ENCODE measurements around the gene TTYH3. TPM values are rescaled to one million over a fixed set of nuclear protein-coding genes. Genes with fewer than 3 reads are reported as not detected.

Gene TTYH3
- total RNA-seq, 2 donors from 2014 or later, result 145 to 152 TPM

DNA sequence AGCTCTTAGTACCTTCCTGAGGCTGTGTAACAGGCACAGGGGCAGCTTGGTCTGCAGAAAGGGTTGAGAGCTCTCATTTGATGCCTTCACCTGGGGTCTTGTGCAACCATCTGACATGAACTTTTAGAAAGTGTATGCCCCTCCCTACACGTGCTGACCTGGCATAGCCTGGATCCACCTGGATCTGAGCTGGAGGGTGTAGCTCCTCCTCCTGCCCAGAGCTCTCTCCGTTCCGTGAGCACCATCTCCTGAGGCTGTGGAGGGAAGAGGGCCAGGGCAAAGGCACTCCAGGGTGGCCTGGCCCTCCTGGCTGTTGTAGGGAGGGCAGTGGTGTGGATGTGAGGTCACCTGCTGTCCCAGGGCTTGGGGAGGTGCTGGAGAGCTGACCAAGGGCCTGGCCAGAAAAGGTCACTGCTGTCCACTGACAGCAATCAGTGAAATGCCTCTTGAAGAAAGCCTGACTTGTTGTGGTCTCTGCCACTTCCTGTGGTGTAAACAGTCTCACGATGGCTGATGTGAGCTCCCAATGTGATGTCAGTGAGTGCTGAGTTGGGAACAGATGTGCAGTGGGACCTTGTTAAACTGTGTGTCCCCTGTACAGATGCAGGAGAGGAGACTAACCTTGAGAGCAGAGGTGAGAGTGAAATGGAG lies 79.2 kb downstream of the TTYH3 start:
- H3K9ac ChIP-seq (ENCODE audit: extremely low read depth, low read length, poor library complexity, severe bottlenecking), result no peak overlapping the region
- no peak overlapping the region for H3K4me3 ChIP-seq (ENCODE audit: low read length)
- H3K4me1 Mint-ChIP-seq, result peaks cover 17% of the 10 kb centered on the region
- no peak overlapping the region for H3K27ac Mint-ChIP-seq
- H3K36me3 ChIP-seq (ENCODE audit: control insufficient read depth, insufficient read depth, low read length), result no peaks in the 10 kb centered on the region
- H3K27me3 ChIP-seq (ENCODE audit: control insufficient read depth, insufficient read depth, low read length, poor library complexity, severe bottlenecking), result no peaks in the 10 kb centered on the region
- no peaks in the 10 kb centered on the region for H3K27me3 Mint-ChIP-seq (ENCODE audit: insufficient read depth)
- H3K27ac ChIP-seq (ENCODE audit: low read depth, low read length), result no peak overlapping the region
- no peak overlapping the region for H3K4me3 Mint-ChIP-seq
- TF ChIP-seq, protein P1, sequence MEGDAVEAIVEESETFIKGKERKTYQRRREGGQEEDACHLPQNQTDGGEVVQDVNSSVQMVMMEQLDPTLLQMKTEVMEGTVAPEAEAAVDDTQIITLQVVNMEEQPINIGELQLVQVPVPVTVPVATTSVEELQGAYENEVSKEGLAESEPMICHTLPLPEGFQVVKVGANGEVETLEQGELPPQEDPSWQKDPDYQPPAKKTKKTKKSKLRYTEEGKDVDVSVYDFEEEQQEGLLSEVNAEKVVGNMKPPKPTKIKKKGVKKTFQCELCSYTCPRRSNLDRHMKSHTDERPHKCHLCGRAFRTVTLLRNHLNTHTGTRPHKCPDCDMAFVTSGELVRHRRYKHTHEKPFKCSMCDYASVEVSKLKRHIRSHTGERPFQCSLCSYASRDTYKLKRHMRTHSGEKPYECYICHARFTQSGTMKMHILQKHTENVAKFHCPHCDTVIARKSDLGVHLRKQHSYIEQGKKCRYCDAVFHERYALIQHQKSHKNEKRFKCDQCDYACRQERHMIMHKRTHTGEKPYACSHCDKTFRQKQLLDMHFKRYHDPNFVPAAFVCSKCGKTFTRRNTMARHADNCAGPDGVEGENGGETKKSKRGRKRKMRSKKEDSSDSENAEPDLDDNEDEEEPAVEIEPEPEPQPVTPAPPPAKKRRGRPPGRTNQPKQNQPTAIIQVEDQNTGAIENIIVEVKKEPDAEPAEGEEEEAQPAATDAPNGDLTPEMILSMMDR (conservative IDR thresholded peaks at IDR 0.05), result no peak
- H3K36me3 Mint-ChIP-seq (ENCODE audit: low read depth), result peaks cover 19% of the 10 kb centered on the region
- H3K9me3 ChIP-seq (ENCODE audit: control insufficient read depth, low read length), result no peaks in the 10 kb centered on the region
- no peaks in the 10 kb centered on the region for H3K4me1 ChIP-seq (ENCODE audit: control insufficient read depth, insufficient read depth, low read length)
- DNase-seq, result peak; percentile 35
- 40 to 73% methylated on average over 2 to 4 of the region's 4 CpGs for WGBS, 2 experiments (ENCODE audit: insufficient coverage in 1 of 2, insufficient read length in 1 of 2)
- H3K9me3 Mint-ChIP-seq, result no peaks in the 10 kb centered on the region

DNA sequence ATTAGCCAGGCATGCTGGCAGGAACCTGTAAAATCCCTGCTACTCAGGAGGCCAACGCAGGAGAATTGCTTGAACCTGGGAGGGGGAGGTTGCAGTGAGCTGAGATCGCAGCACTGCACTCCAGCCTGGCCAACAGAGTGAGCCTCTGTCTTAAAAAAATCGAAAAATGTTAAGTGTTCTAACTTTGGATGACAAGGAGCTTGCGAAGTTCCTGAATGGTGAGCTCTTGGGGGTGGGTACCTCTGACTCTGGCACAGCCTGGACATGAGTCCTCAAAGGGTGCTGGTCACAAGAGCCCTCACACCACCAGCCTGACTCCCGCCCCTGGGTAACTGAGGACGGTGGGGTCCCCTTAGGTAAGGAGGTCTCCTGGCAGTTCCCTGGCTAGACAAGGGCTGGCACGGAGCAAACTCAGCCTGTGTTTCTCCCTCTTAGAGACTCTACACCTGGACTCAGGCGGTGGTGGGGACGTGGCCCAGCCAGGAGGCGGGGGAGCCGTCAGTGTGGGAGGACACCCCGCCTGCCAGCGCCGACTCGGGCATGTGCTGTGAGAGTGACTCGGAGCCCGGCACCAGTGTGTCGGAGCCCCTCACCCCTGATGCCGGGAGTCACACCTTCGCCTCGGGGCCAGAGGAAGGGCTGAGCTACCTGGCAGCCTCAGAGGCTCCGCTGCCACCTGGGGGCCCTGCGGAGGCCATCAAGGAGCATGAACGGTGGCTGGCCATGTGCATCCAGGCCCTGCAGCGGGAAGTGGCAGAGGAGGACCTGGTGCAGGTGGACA lies 80.3 kb downstream of the TTYH3 start:
- H3K4me3 ChIP-seq (ENCODE audit: low read length), result no peak overlapping the region
- no peak overlapping the region for H3K27ac Mint-ChIP-seq
- no peaks in the 10 kb centered on the region for H3K27me3 Mint-ChIP-seq (ENCODE audit: insufficient read depth)
- 95 to 96% methylated on average over 24 to 25 of the region's 25 CpGs for WGBS, 2 experiments (ENCODE audit: insufficient coverage in 1 of 2, insufficient read length in 1 of 2)
- no peak overlapping the region for H3K4me3 Mint-ChIP-seq
- peaks cover 25% of the 10 kb centered on the region for H3K36me3 Mint-ChIP-seq (ENCODE audit: low read depth)
- peak; percentile 55 for DNase-seq
- H3K9ac ChIP-seq (ENCODE audit: extremely low read depth, low read length, poor library complexity, severe bottlenecking), result no peak overlapping the region
- no peaks in the 10 kb centered on the region for H3K9me3 ChIP-seq (ENCODE audit: control insufficient read depth, low read length)
- peaks cover 7% of the 10 kb centered on the region for H3K4me1 Mint-ChIP-seq
- H3K36me3 ChIP-seq (ENCODE audit: control insufficient read depth, insufficient read depth, low read length), result no peaks in the 10 kb centered on the region
- H3K4me1 ChIP-seq (ENCODE audit: control insufficient read depth, insufficient read depth, low read length), result no peaks in the 10 kb centered on the region
- TF ChIP-seq, protein P1 (conservative IDR thresholded peaks at IDR 0.05), result no peak
- H3K27me3 ChIP-seq (ENCODE audit: control insufficient read depth, insufficient read depth, low read length, poor library complexity, severe bottlenecking), result no peaks in the 10 kb centered on the region
- H3K27ac ChIP-seq (ENCODE audit: low read depth, low read length), result no peak overlapping the region
- no peaks in the 10 kb centered on the region for H3K9me3 Mint-ChIP-seq

DNA sequence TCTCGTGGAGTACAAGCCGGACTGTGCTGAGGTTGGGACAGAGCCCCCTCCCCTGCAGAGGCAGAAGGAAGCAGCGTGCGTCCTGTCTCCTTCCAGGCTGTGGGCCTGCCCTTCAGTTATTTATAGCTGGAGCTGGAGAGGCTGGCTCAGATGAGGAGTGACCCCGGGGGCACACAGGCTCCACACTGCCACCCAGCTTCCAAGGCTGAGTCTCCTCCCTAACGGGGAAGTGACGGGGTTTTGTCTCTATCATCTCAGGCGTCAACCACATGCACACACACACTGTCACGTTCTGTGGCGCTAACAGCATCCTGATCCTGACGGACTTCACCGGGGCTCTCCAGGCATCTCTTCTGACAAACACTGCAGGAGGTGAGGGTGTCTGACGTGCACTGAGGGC lies 81.6 kb downstream of the TTYH3 start:
- H3K36me3 ChIP-seq (ENCODE audit: control insufficient read depth, insufficient read depth, low read length), result peaks cover 6% of the 10 kb centered on the region
- H3K4me1 ChIP-seq (ENCODE audit: control insufficient read depth, insufficient read depth, low read length), result no peaks in the 10 kb centered on the region
- TF ChIP-seq, protein P1 (conservative IDR thresholded peaks at IDR 0.05), result peak; percentile 20
- WGBS, 2 experiments (ENCODE audit: insufficient coverage in 1 of 2, insufficient read length in 1 of 2), result 78 to 93% methylated on average over 7 to 13 of the region's 13 CpGs
- Mint-ChIP-seq H3K4me3 (no peak overlapping the region), H3K27me3 (ENCODE audit: insufficient read depth) (no peaks in the 10 kb centered on the region), H3K9me3 (no peaks in the 10 kb centered on the region), H3K27ac (no peak overlapping the region), H3K36me3 (ENCODE audit: low read depth) (peaks cover 34% of the 10 kb centered on the region), H3K4me1 (peaks cover 2% of the 10 kb centered on the region)
- H3K4me3 ChIP-seq (ENCODE audit: low read length), result no peak overlapping the region
- H3K9me3 ChIP-seq (ENCODE audit: control insufficient read depth, low read length), result no peaks in the 10 kb centered on the region
- H3K9ac ChIP-seq (ENCODE audit: extremely low read depth, low read length, poor library complexity, severe bottlenecking), result no peak overlapping the region
- peak overlapping the region; percentile 53 for H3K27ac ChIP-seq (ENCODE audit: low read depth, low read length)
- peak; percentile 59 for DNase-seq
- no peaks in the 10 kb centered on the region for H3K27me3 ChIP-seq (ENCODE audit: control insufficient read depth, insufficient read depth, low read length, poor library complexity, severe bottlenecking)

Measured in endodermal cell (in vitro differentiated cells).